ENCODE data around the gene CPZ. TPM values are rescaled to one million over a fixed set of nuclear protein-coding genes. Genes with fewer than 3 reads are reported as not detected.
"Not testable (repeated sequence)": the region's sequence is repeated elsewhere in the genome, so short reads cannot be mapped to it uniquely, and the experiment has no call there.

Gene CPZ
- polyA plus RNA-seq, 4 donors, result 21.5 to 29.1 (median 25.0) TPM

DNA sequence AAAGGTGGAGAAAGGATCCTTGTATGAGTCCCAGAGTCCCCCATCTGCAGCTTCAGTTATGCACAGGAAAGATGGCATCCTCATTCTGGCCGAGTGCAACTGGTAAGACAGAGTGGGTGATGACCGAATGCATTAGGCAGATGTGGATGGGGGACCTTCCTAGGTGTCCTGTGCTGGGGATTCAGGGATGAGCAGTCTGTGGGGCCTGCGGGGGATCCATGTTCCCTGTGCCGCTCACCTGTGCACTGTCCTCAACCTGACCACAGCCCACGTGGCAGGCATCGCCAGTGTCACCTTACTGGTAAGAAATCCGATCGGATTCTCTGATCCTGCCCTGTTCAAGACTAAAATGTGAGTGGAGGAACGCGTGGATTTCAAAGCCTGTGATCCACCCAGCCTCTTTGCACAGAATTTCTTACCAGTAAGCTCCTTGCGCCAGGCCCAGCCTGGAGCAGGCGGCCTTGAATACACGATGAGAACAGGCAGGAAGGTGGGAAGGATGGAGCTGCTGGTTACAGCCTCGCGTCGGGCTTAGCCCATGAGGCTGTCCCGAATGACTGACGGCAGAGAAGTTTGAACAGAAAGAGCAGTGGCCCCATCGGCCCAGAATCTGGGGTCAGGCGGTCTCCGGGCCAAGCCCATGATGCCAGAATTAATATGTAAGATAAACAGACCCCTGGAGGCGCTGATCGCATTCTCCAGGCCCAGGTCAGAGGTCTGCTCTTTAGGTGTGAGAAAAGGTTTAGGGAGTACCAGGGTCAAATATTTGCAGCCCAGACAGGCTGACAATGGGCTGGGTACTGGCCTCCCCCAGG, 56.5 kb downstream of the CPZ start:
- DNase-seq (ENCODE audit: low read depth in 4 of 4, low spot score in 2 of 4), result no peak

DNA sequence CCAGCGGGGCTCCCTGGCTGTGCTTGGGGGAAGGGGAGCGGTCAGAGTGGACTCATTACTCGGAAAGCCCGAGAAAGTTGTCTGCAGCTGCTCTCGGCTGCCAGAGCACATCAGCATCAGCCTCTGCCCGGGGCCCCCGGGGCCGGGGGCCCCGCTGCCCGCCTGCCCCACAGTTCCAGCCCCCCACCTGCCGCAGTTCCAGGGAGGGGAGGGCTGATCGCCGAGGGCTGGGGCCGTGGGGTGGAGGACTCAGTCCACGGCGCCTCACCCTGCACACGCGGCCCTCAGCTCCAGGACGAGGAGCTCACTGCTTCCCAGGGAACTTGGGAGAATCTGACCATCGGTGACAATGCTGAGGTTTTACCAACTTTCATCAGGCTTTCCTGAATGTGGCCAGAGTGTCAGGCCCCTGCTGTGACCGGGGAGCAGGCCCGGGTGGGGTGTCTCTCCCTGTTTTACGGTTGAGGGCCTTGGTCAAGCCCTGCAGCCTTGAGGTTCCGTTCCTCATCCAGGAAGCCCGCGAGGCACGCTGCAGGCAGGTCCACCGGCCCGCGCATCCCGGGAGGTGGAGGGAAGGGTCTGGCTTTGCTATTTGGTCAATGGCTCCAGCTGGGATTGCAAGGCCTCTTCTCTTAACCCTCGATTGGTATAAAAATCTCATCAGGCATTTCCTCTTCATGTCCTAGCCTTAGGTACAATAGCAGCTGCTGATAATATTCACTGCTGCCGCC, 57.2 kb downstream of the CPZ start:
- no peak for DNase-seq (ENCODE audit: low read depth in 4 of 4, low spot score in 2 of 4)

DNA sequence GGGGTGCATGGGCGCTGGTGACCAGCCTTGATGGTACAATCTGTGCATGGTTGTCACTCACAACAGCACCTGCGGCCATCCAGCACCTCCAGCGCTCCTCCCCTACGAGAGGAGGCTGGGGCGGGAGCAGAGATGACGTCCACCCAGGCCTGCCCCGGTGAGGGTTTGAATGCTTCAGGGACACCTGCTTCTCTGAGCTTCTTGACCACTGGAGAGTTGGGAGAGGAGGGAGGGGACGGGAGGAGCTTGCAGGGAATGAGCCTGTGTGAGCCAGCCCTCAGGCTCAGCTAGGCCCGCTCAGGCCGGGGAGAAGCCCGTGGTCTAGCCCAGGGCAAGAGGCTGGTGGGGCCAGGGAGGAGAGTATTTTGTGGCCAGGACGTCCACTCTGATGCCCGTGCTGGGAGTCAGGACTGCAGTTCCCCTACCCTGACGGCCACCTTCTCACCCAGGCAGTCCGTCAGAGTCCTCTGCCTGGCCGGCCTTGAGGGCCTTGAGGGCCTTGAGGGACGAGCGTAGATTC, 59.2 kb downstream of the CPZ start:
- no peak for DNase-seq (ENCODE audit: low read depth in 4 of 4, low spot score in 2 of 4)

DNA sequence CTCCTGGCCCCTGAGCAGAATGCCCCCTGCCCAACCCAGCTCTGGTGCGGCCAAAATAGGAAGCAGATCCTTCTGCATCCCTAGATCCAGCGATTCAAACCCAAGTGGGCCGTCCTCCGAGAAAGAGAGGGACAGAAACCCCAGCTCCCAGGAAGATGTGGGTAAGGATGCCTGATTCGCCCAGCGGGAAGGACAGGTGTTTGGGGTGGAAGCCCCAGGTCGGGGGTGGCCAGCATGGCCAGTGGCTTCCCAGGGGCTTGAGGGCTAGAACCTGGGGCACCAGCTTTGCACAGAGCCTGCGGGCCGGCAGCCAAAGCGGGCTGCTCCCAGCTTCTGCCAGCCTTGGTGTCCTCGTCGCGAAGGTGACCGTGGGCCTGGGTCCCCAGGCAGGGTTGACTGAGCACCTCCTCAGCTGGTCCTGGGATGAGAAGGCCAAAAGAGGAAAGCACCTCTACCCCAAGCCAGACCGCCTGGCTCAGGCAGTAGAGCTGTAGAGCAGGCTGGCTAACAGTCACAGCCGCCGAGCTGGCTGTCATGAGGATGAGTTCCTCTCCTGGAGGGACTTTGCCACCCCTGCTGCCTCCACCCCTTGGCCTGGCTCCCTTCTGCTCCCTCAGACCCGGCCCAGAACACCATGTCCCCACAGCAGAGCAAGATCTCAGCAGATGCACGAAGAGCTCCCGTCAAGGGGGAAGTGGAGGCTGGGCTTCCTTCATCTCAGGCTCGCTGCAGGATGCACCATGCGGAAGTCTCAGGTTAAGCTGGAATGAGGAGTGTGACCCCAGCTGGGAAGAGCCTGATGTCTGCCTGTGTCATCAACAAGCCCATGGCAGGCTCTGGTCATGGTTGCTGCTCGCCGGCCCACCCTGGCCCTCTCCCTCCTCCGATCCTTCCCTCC, 59.9 kb downstream of the CPZ start:
- no peak for DNase-seq (ENCODE audit: low read depth in 4 of 4, low spot score in 2 of 4)

DNA sequence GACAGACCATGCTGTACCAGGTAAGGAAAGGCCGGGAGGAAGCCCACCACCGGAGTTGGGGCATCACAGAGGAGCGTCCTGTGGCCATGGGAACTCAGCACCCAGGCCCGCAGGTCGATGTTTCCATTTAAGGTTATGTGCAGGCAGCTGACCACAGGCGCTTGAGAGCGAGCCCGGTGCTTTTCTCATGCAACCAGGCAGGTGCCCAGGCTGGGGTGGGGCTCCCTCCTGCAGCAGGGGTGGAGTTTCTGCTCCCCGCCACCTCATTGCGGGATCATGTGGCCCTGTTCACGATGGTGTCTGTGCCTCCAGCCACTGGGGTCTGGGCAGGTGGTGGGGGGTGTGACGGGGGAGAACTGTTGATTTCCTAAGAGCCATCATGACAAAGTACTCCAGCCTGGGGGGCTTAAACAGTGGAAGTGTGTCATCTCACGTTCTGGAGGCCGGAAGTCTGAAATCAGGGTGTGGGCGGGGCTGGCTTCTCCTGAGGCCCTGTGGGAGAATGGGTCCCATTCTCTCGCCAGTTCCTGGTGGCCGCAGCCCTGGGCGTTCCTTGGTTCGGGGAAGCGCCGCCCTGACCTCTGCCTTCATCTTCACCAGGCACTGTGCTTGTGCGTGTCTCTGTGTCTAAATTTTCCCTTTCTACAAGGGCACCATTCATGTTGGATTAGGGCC, 60.9 kb downstream of the CPZ start:
- DNase-seq (ENCODE audit: low read depth in 4 of 4, low spot score in 2 of 4), result no peak

DNA sequence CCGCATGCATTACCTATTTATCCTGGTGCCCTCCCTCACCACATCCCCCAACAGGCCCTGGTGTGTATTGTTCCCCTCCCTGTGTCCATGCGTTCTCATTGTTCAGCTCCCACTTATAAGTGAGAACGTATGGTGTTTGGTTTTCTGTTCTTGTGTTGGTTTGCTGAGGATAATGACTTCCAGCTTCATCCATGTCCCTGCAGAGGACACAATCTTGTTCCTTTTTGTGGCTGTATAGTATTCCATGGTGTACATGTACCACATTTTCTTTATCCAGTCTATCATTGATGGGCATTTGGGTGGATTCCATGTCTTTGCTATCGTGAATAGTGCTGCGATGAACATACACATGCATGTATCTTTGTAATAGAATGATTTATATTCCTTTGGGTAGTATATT, 61.6 kb downstream of the CPZ start:
- DNase-seq (ENCODE audit: low read depth in 4 of 4, low spot score in 2 of 4), result not testable (repeated sequence)

DNA sequence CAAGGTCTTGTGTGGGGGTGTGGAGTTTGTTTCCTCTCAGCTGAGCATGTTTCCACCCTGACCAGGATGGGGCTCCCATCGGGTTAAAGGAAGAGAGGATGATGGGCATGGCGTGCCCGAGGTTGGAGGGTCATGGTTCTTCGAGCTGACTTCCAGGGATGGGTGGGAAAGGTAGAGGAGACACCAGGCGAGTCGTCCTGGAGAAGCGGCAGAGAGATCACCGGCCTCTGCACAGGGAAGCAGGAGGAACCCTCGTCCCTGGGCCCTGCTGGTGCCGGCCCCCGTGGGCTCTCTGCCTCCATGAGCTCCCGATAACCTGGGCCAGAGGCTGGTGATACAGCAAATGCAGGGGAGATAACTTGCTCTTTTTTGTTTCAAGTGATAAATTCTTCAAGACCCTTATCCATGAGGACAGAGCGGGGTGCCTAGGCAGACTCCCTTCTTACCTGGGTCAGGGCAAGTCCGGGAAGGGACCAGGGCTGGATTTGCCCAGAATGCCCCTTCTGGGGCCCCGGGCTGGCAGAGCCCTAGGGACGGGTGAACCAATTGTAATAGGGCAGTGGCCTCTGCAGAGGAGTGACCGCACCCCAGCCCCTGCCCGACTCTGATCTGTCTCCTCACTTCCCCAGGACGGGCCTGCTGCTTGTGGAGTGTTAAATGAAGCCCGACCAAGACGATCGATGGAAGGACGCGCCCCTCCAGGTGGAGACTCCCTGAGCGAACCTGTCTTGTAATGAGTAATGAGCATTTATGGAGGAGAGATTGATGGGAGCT, 63.0 kb downstream of the CPZ start:
- no peak for DNase-seq (ENCODE audit: low read depth in 4 of 4, low spot score in 2 of 4)

DNA sequence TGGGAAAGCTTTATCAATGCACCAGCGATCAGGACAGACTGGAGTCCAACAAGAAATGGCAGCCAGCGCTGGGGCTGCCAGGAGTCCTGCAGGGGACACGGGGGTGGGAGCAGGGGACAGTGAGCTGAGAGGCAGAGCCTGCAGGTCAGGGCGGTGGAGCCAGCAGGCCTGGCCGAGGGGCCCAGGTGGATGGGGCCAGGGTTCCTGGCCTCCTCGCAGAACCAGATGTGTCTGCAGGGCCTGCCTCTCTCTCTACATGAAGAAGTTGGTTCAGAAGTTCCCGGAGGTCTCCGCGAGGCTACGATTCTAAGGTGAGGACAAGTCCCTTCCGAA, 63.6 kb downstream of the CPZ start:
- no peak for DNase-seq (ENCODE audit: low read depth in 4 of 4, low spot score in 2 of 4)

DNA sequence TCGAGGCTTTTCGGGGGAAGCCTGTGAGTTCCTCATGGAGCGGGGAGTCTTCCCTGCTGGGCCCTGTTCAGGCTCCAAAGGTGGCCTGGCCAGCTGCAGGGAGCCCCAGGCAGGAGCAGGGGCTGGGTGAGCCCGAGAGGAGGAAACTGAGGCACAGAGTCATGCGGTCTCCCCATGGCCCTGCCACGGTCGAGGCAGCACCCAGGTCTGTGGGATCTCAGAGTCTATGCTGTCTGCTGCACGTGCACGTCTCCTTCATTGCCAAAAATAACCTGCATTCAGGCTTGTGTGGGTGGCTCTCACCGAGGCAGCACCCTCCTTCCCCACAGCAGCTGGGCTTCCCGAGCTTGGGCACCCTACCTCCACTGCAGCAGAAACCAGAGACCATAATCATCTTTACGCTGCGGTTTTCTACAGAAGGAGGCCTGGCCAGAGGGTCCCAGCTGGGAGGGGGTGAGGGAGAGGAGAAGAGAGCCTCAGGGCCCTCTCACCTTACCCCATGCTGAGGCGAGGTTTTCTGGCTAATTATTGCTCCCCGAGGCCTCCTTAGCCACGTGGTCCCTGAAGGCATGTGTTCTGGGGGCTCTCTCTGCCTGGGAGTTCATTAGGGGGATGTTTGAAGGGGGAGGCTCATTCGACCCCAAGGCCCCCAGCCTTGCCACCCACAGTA, 64.3 kb downstream of the CPZ start:
- DNase-seq (ENCODE audit: low read depth in 4 of 4, low spot score in 2 of 4), result no peak

DNA sequence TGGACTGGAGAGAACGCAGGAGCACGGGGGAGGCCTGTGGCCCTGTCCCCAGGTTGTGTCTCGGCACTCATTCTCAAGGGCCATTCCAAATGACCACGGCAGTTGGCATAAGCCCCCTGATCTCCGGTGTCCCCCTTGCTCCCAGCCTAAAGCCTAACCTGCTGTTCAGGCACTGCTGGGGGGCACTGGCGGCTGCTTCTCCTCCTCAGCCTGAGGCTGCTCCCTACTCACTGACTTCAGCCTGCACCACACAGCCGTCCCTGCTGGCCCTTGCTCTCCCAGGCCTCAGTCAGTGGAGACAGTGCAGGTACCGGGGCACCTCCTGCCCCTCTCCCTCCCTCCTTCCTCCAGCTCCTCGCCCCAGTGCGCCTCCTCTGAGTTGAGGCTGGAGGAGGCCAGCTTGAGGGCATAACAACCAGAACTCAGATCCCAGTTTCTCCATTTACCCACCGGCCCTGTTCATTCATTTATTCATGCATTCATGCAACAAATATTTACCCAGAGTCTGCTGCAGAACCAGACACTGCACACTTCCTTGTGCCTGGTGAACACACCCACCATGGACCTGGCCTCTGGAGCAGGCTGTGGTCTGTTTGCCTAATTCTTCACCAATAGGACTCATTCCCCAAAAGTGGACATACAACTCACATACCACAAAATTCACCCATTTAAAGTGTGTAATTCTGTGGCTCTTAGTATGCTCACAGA, 65.0 kb downstream of the CPZ start:
- no peak for DNase-seq (ENCODE audit: low read depth in 4 of 4, low spot score in 2 of 4)

DNA sequence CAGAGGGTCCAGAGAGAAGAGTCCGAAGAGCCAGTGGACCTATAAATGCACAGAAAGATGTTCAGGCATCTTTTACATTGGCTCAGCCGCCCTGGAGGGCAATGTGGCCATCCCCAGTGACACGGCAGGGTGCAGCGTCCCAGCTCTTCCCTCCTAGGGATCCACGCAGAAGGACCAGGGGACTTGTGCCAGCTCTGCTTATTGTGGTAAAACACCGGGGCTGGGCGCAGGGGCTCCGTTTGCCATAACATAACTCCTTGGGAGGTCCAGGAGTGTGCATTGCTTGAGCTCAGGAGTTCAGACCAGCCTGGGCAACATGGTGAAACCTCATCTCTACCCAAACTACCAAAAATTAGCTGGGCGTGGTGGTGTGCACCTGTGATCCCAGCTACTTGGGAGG, 70.2 kb downstream of the CPZ start:
- DNase-seq (ENCODE audit: low read depth in 4 of 4, low spot score in 2 of 4), result no peak

DNA sequence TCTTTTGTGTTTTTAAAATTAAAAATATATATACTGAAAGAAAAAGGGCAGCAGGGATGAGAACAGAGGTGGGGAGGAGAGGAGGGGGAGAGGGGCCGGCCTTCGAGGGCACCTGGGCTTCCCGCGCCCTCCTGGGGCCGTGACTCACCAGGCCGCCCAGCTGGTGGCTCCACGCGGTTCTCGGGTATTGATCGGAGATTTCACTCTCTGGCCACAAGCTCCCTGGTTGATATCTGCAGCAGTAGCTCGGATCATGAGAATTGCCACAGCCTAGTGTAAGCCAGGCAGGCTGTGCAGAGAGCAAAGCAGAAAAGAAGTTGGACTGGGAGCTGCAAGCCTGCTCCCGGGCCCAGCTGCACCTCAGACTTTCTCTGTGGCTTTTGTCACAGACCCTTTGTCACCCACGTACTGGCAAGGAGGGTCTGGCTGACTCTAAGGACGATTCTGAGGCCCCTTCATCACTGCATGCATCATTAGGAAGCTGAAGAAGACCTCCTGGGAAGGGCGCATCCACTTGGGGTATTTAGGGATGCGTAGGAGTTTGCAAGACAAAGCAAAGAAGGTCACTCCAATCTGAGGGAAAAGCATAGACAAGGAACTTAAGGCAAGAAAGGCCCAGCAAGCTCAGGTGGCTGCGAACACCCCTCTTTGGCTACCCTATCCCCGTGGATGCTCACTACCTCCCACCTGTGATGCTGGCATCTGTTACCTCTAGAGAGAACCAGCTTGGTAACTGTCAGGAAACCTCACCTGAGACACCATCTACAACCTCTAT, 71.7 kb downstream of the CPZ start:
- DNase-seq (ENCODE audit: low read depth in 4 of 4, low spot score in 2 of 4), result no peak

DNA sequence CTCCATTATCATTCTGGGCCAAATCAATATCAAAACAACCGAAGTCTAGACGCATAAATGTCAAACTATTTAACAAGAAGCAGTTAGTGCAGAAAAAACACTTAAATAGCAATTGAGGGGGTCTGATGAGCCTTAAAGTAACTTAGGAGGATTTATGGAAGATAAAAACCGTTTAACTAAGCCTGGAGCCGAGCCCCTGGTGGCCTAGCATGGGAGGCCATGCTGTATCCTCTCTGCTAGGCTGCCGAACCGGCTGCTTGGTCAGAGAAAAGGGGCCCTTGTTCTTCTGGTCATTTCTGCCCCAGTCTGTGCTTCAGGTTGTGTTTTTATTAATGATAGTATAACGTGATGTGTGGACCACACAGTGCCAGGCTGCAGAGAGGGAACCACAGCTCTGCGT, 72.4 kb downstream of the CPZ start:
- DNase-seq (ENCODE audit: low read depth in 4 of 4, low spot score in 2 of 4), result no peak

DNA sequence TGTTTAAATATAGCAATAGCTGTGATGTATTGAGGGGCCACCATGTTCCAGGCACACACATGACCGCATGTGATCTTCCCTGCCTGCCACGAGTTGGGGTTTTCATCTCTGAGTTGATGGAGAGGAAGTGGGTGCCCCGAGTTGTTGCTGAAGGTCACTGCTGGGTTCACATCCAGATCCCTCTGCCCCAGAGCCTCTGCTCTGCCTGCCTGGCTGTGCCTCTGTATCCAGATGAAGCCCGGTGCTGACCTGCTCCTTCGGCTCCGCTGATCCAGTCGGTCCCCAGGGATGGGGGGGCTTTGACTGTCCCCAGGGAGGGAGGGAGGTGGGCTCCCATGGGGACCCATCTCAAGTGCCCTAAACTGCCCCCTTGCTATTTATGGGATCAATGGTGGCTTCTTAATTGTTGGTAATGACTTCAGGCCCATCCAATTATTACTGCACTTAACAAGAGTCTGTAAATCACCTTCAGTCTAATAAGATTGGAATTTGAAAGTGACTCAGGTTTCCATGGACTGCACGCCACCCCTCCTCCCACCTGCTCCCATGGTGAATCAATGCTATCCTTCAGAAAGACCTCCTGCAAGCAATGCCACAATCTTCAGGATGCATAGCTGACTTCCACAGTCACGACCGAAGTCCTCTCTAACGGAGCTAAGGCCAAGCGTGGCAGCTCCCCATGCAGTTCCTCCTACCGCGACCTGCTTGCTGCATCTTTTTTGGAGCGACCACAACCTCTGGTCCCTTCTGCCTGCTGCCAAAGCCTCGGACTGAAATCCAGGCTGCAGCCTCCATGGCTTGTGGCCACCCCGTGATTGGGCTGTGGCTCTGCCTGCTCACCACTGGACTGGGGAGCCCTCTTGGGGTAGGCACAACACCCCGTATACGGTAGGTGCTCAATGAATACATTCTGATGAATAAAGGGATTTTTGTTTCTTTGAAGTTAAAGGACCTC, 73.1 kb downstream of the CPZ start:
- DNase-seq (ENCODE audit: low read depth in 4 of 4, low spot score in 2 of 4), result no peak

DNA sequence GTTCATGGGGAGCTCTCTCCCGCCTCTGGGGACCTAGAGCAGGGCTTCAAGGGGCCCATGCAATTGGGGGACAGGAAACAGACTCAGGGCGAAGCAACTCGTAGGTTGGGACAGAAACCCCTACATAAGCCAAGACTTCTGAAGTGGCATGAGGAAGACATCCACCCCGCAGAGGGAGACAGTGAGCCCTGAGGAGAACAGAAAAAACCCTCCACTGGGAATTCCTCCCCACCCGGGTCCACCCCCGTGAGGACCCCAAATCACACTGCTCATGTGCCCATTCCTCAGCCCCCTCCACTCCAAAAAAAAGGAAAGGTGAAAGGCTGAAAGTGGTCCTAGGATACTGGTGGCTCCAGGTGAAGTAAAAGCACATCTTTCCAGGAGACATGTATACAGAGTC, 74.0 kb downstream of the CPZ start:
- no peak for DNase-seq (ENCODE audit: low read depth in 4 of 4, low spot score in 2 of 4)

Measured in left renal cortex interstitium (tissue), 4 donors.